IPS-18a (cell line): ENCODE data around the gene SEL1L.
A peak's percentile ranks its signal among the peaks of the same experiment; 100 is the strongest.

Experiments used
- H3K27ac ChIP-seq: one replicate; pipeline ENCODE4 v1.5.1; 2013; ENCODE audit warnings: low read length
- H3K27me3 ChIP-seq: one replicate; pipeline ENCODE4 v1.6.1; 2013; ENCODE audit warnings: mild to moderate bottlenecking, low read length; ENCODE audit not compliant: control insufficient read depth, insufficient read depth
- H3K36me3 ChIP-seq: one replicate; pipeline ENCODE4 v1.6.1; 2013; ENCODE audit warnings: low read depth, low read length; ENCODE audit not compliant: control insufficient read depth
- H3K4me1 ChIP-seq: one replicate; pipeline ENCODE4 v1.6.1; 2013; ENCODE audit warnings: low read depth, low read length; ENCODE audit not compliant: control insufficient read depth
- H3K4me3 ChIP-seq: one replicate; pipeline ENCODE4 v1.5.1; 2013; ENCODE audit warnings: low read length
- H3K9ac ChIP-seq: one replicate; pipeline ENCODE4 v1.6.1; 2013; ENCODE audit warnings: mild to moderate bottlenecking, low read length, moderate library complexity
- H3K9me3 ChIP-seq: one replicate; pipeline ENCODE4 v1.6.1; 2013; ENCODE audit warnings: low read depth, low read length; ENCODE audit not compliant: control insufficient read depth

The SEL1L gene

GRCh38 chr14:81533536-81534343 lies at the start of gene SEL1L:
Gene SEL1L, minus strand, starts transcription at chr14:81533853. Its CDS starts 109 bp downstream, at chr14:81533744.
- no peaks in the 10 kb centered on the region for H3K4me1 ChIP-seq
- H3K9ac ChIP-seq, result peak within 1 kb of the TSS; percentile 31
- H3K4me3 ChIP-seq, result peak within 1 kb of the TSS; percentile 89
- no peaks in the 10 kb centered on the region for H3K27me3 ChIP-seq
- no peaks in the 10 kb centered on the region for H3K36me3 ChIP-seq
- no peak within 1 kb of the TSS for H3K27ac ChIP-seq
- no peaks in the 10 kb centered on the region for H3K9me3 ChIP-seq

- Histone ChIP-seq H3K36me3 (no peaks in the 10 kb centered on the region), H3K27me3 (no peaks in the 10 kb centered on the region), H3K9ac (no peak overlapping the region), H3K9me3 (no peaks in the 10 kb centered on the region), H3K4me3 (no peak overlapping the region), H3K27ac (no peak overlapping the region), H3K4me1 (no peaks in the 10 kb centered on the region)
These were observed 48.8 kb upstream of the SEL1L start for GRCh38 chr14:81582420-81582819.

GRCh38 chr14:81579115-81579514 lies 45.5 kb upstream of the SEL1L start:
- H3K27ac ChIP-seq, result no peak overlapping the region
- no peaks in the 10 kb centered on the region for H3K4me1 ChIP-seq
- no peak overlapping the region for H3K9ac ChIP-seq
- no peaks in the 10 kb centered on the region for H3K27me3 ChIP-seq
- no peaks in the 10 kb centered on the region for H3K9me3 ChIP-seq
- no peak overlapping the region for H3K4me3 ChIP-seq
- H3K36me3 ChIP-seq, result no peaks in the 10 kb centered on the region

GRCh38 chr14:81571437-81571836 lies 37.8 kb upstream of the SEL1L start:
- no peaks in the 10 kb centered on the region for H3K27me3 ChIP-seq
- no peak overlapping the region for H3K27ac ChIP-seq
- no peaks in the 10 kb centered on the region for H3K4me1 ChIP-seq
- no peak overlapping the region for H3K9ac ChIP-seq
- no peaks in the 10 kb centered on the region for H3K36me3 ChIP-seq
- no peaks in the 10 kb centered on the region for H3K9me3 ChIP-seq
- H3K4me3 ChIP-seq, result no peak overlapping the region

GRCh38 chr14:81567302-81567701 lies 33.6 kb upstream of the SEL1L start:
- Histone ChIP-seq H3K4me1 (peaks cover 11% of the 10 kb centered on the region), H3K36me3 (no peaks in the 10 kb centered on the region), H3K9me3 (no peaks in the 10 kb centered on the region), H3K27ac (no peak overlapping the region), H3K9ac (no peak overlapping the region), H3K4me3 (no peak overlapping the region), H3K27me3 (peaks cover 15% of the 10 kb centered on the region)

GRCh38 chr14:81565441-81566290 lies 32.0 kb upstream of the SEL1L start:
- Histone ChIP-seq H3K4me3 (no peak overlapping the region), H3K27ac (no peak overlapping the region), H3K9ac (no peak overlapping the region), H3K9me3 (no peaks in the 10 kb centered on the region), H3K27me3 (peaks cover 16% of the 10 kb centered on the region), H3K4me1 (peaks cover 15% of the 10 kb centered on the region), H3K36me3 (no peaks in the 10 kb centered on the region)

- peaks cover 15% of the 10 kb centered on the region for H3K4me1 ChIP-seq
- H3K36me3 ChIP-seq, result no peaks in the 10 kb centered on the region
- no peak overlapping the region for H3K27ac ChIP-seq
- no peaks in the 10 kb centered on the region for H3K9me3 ChIP-seq
- H3K9ac ChIP-seq, result no peak overlapping the region
- peaks cover 16% of the 10 kb centered on the region for H3K27me3 ChIP-seq
- no peak overlapping the region for H3K4me3 ChIP-seq
These were observed 29.2 kb upstream of the SEL1L start for GRCh38 chr14:81562818-81563217.

- peaks cover 15% of the 10 kb centered on the region for H3K4me1 ChIP-seq
- no peaks in the 10 kb centered on the region for H3K9me3 ChIP-seq
- H3K36me3 ChIP-seq, result no peaks in the 10 kb centered on the region
- H3K4me3 ChIP-seq, result no peak overlapping the region
- H3K27me3 ChIP-seq, result peaks cover 16% of the 10 kb centered on the region
- no peak overlapping the region for H3K27ac ChIP-seq
- no peak overlapping the region for H3K9ac ChIP-seq
These were observed 27.6 kb upstream of the SEL1L start for GRCh38 chr14:81561084-81561775.

GRCh38 chr14:81559385-81559784 lies 25.7 kb upstream of the SEL1L start:
- Histone ChIP-seq H3K27ac (no peak overlapping the region), H3K27me3 (peaks cover 16% of the 10 kb centered on the region), H3K4me3 (no peak overlapping the region), H3K9ac (no peak overlapping the region), H3K9me3 (no peaks in the 10 kb centered on the region), H3K36me3 (no peaks in the 10 kb centered on the region), H3K4me1 (peaks cover 15% of the 10 kb centered on the region)

- Histone ChIP-seq H3K4me3 (no peak overlapping the region), H3K9me3 (no peaks in the 10 kb centered on the region), H3K27ac (no peak overlapping the region), H3K4me1 (peaks cover 5% of the 10 kb centered on the region), H3K27me3 (no peaks in the 10 kb centered on the region), H3K9ac (no peak overlapping the region), H3K36me3 (no peaks in the 10 kb centered on the region)
These were observed 23.5 kb upstream of the SEL1L start for GRCh38 chr14:81557146-81557545.

- H3K4me3 ChIP-seq, result no peak overlapping the region
- no peaks in the 10 kb centered on the region for H3K27me3 ChIP-seq
- H3K4me1 ChIP-seq, result no peaks in the 10 kb centered on the region
- no peak overlapping the region for H3K27ac ChIP-seq
- H3K9ac ChIP-seq, result no peak overlapping the region
- H3K9me3 ChIP-seq, result no peaks in the 10 kb centered on the region
- no peaks in the 10 kb centered on the region for H3K36me3 ChIP-seq
These were observed 22.0 kb upstream of the SEL1L start for GRCh38 chr14:81555684-81556083.
